GM12878 (cell line): ENCODE data around the gene RPS6KL1. TPM values are rescaled to one million over a fixed set of nuclear protein-coding genes. Genes with fewer than 3 reads are reported as not detected.

ENCODE experiments used
- BACH1 ChIP-seq: fragments of 450-650 bp; IDR thresholded peaks from 2 replicates; pipeline ENCODE4 v1.6.1; 2017; ENCODE audit warnings: mild to moderate bottlenecking, borderline replicate concordance
- BCL3 ChIP-seq: IDR thresholded peaks from 2 replicates; pipeline ENCODE4 v1.6.1; 2011; ENCODE audit warnings: borderline replicate concordance, low read depth, mild to moderate bottlenecking, moderate library complexity, low read length; ENCODE audit not compliant: insufficient read depth, poor library complexity, severe bottlenecking
- CBX3 ChIP-seq: fragments of 200-600 bp; sonication (generic); IDR thresholded peaks from 2 replicates; pipeline ENCODE4 v1.6.1; 2016; ENCODE audit warnings: low read depth, borderline replicate concordance
- CEBPB ChIP-seq, 2 experiments: fragments of 150-350 bp in 1 of 2; IDR thresholded peaks; 2 replicates each; pipeline ENCODE4 v1.6.1; 2012 to 2014; ENCODE audit warnings: low read depth in 2 of 2, low read length in 2 of 2, borderline replicate concordance in 1 of 2, inconsistent platforms in 1 of 2
- DPF2 ChIP-seq: fragments of 450-650 bp; IDR thresholded peaks from 2 replicates; pipeline ENCODE4 v1.6.1; 2017; ENCODE audit warnings: mild to moderate bottlenecking
- EGR1 ChIP-seq, 2 experiments: IDR thresholded peaks; 1 replicate in 1 of 2; 2 replicates in 1 of 2; pipeline ENCODE4 v1.6.1; 2011 to 2012; ENCODE audit warnings: low read depth in 2 of 2, low read length in 2 of 2, borderline replicate concordance in 1 of 2, mild to moderate bottlenecking in 1 of 2, moderate library complexity in 1 of 2
- HDGF ChIP-seq: fragments of 450-650 bp; IDR thresholded peaks from 2 replicates; pipeline ENCODE4 v1.6.1; 2016; ENCODE audit warnings: antibody characterized with exemption
- IKZF2 ChIP-seq, 2 experiments: fragments of 450-650 bp; IDR thresholded peaks; 2 replicates each; pipeline ENCODE4 v1.6.1; 2017; ENCODE audit warnings: mild to moderate bottlenecking in 2 of 2, moderate library complexity in 2 of 2
- KAT2A ChIP-seq: conservative IDR thresholded peaks from 2 replicates; pipeline ENCODE4 v1.6.1; 2011; ENCODE audit warnings: low read depth, low read length; ENCODE audit not compliant: control insufficient read depth
- LARP7 ChIP-seq: fragments of 450-650 bp; IDR thresholded peaks from 2 replicates; pipeline ENCODE4 v1.6.1; 2017; ENCODE audit warnings: mild to moderate bottlenecking
- MEF2B ChIP-seq: fragments of 450-650 bp; IDR thresholded peaks from 2 replicates; pipeline ENCODE4 v1.6.1; 2018; ENCODE audit warnings: mild to moderate bottlenecking, moderate library complexity; ENCODE audit not compliant: partially characterized antibody, poor library complexity, severe bottlenecking
- PAX8 ChIP-seq: fragments of 450-650 bp; IDR thresholded peaks from 2 replicates; pipeline ENCODE4 v1.6.1; 2017; ENCODE audit warnings: mild to moderate bottlenecking, moderate library complexity
- POU2F2 ChIP-seq: IDR thresholded peaks from 3 replicates; pipeline ENCODE4 v1.6.1; 2011; ENCODE audit warnings: low read depth, mild to moderate bottlenecking, low read length, borderline replicate concordance
- SMARCA5 ChIP-seq: fragments of 450-650 bp; IDR thresholded peaks from 2 replicates; pipeline ENCODE4 v1.6.1; 2017; ENCODE audit warnings: mild to moderate bottlenecking
- STAT1 ChIP-seq: fragments of 450-650 bp; conservative IDR thresholded peaks from 2 replicates; pipeline ENCODE4 v1.6.1; 2014; ENCODE audit warnings: antibody characterized with exemption, mild to moderate bottlenecking
- TARDBP ChIP-seq: IDR thresholded peaks from 2 replicates; pipeline ENCODE4 v1.6.1; 2016; ENCODE audit warnings: borderline replicate concordance
- ZBED1 ChIP-seq: IDR thresholded peaks from 2 replicates; pipeline ENCODE4 v1.6.1; 2016; ENCODE audit warnings: borderline replicate concordance
- ZNF24 ChIP-seq: fragments of 450-650 bp; IDR thresholded peaks from 2 replicates; pipeline ENCODE4 v1.6.1; 2017; ENCODE audit warnings: antibody characterized with exemption, mild to moderate bottlenecking
- polyA plus RNA-seq, 11 experiments: library from polyadenylated mRNA; depleted of rRNA in 4 of 11; unstranded in 6 of 11; stranded (reverse) in 5 of 11; fragments of >200 nt; fragmentation: Nextera tagmentation in 4 of 11; fragmentation: Illumina TruSeq in 1 of 11; extraction: Ambion mirVana in 4 of 11; extraction: Trizol in 1 of 11; gene quantifications; 1 replicate in 1 of 11; 2 replicates in 10 of 11; pipeline versions ENCODE4 v1.2.1 to v1.2.3, GENCODE V29; 2011 to 2016; ENCODE audit warnings: inconsistent platforms in 2 of 11, missing spikeins in 2 of 11, low read depth in 1 of 11
- total RNA-seq, 4 experiments: library from RNA; depleted of rRNA in 3 of 4; stranded (reverse); fragments of >200 nt in 3 of 4; fragmentation: Illumina TruSeq in 1 of 4; extraction: Trizol in 1 of 4; gene quantifications; 2 replicates each; pipeline versions ENCODE4 v1.2.1 to v1.2.3, GENCODE V29; 2013 to 2021
- TF ChIP-seq, protein P1 (sequence below): IDR thresholded peaks from 2 replicates; pipeline ENCODE4 v1.6.1; 2011; ENCODE audit warnings: low read depth, low read length, improper control_type of control experiment, borderline replicate concordance
- TF ChIP-seq, protein P2 (sequence below): fragments of 450-650 bp; IDR thresholded peaks from 2 replicates; pipeline ENCODE4 v1.6.1; 2017; ENCODE audit warnings: mild to moderate bottlenecking, moderate library complexity
- TF ChIP-seq, protein P3 (sequence below): IDR thresholded peaks from 2 replicates; pipeline ENCODE4 v1.6.1; 2011; ENCODE audit warnings: borderline replicate concordance, low read depth, mild to moderate bottlenecking, moderate library complexity, mixed read lengths, low read length; ENCODE audit not compliant: insufficient read depth; ENCODE audit errors: extremely low read length

RPS6KL1 gene
- total and polyA plus RNA-seq, 10 of the 15 experiments (the other 5 are each of a cell fraction or from before 2014, with no cell fraction given): 0.04 to 4.2 (median 2.0) TPM

- TF ChIP-seq, protein P1, sequence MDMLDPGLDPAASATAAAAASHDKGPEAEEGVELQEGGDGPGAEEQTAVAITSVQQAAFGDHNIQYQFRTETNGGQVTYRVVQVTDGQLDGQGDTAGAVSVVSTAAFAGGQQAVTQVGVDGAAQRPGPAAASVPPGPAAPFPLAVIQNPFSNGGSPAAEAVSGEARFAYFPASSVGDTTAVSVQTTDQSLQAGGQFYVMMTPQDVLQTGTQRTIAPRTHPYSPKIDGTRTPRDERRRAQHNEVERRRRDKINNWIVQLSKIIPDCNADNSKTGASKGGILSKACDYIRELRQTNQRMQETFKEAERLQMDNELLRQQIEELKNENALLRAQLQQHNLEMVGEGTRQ: no peak
- TF ChIP-seq LARP7 (no peak), BCL3 (no peak), POU2F2 (no peak), CEBPB (IDR thresholded peaks at IDR 0.05; ENCODE audit: borderline replicate concordance in 1 of 2, low read depth in 2 of 2, low read length in 2 of 2) (no peak), KAT2A (no peak), PAX8 (no peak), CBX3 (no peak), EGR1 (IDR thresholded peaks at IDR 0.05; ENCODE audit: borderline replicate concordance in 1 of 2, low read depth in 2 of 2, low read length in 2 of 2) (no peak), DPF2 (0 out of 2 replicates have a peak, but pooled peaks have one; percentile 25), TARDBP (no peak), SMARCA5 (no peak), STAT1 (no peak), HDGF (no peak), ZNF24 (no peak), BACH1 (no peak), IKZF2 (IDR thresholded peaks at IDR 0.05) (peak in 1 of 2 experiments; percentile 29; a peak in 1 of 4 replicates), MEF2B (no peak), ZBED1 (no peak)
- TF ChIP-seq, protein P2, sequence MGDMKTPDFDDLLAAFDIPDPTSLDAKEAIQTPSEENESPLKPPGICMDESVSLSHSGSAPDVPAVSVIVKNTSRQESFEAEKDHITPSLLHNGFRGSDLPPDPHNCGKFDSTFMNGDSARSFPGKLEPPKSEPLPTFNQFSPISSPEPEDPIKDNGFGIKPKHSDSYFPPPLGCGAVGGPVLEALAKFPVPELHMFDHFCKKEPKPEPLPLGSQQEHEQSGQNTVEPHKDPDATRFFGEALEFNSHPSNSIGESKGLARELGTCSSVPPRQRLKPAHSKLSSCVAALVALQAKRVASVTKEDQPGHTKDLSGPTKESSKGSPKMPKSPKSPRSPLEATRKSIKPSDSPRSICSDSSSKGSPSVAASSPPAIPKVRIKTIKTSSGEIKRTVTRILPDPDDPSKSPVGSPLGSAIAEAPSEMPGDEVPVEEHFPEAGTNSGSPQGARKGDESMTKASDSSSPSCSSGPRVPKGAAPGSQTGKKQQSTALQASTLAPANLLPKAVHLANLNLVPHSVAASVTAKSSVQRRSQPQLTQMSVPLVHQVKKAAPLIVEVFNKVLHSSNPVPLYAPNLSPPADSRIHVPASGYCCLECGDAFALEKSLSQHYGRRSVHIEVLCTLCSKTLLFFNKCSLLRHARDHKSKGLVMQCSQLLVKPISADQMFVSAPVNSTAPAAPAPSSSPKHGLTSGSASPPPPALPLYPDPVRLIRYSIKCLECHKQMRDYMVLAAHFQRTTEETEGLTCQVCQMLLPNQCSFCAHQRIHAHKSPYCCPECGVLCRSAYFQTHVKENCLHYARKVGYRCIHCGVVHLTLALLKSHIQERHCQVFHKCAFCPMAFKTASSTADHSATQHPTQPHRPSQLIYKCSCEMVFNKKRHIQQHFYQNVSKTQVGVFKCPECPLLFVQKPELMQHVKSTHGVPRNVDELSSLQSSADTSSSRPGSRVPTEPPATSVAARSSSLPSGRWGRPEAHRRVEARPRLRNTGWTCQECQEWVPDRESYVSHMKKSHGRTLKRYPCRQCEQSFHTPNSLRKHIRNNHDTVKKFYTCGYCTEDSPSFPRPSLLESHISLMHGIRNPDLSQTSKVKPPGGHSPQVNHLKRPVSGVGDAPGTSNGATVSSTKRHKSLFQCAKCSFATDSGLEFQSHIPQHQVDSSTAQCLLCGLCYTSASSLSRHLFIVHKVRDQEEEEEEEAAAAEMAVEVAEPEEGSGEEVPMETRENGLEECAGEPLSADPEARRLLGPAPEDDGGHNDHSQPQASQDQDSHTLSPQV: no peak
- TF ChIP-seq, protein P3, sequence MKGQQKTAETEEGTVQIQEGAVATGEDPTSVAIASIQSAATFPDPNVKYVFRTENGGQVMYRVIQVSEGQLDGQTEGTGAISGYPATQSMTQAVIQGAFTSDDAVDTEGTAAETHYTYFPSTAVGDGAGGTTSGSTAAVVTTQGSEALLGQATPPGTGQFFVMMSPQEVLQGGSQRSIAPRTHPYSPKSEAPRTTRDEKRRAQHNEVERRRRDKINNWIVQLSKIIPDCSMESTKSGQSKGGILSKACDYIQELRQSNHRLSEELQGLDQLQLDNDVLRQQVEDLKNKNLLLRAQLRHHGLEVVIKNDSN: no peak
These were observed 15.8 kb upstream of the RPS6KL1 start (continued) for GRCh38 chr14:74938531-74939495.
